IPS-18a (cell line): ENCODE measurements around the gene TRIM7.
"Not testable (repeated sequence)": the region's sequence is repeated elsewhere in the genome, so short reads cannot be mapped to it uniquely, and the experiment has no call there.

Source experiments
- H3K27ac ChIP-seq: one replicate; pipeline ENCODE4 v1.5.1; 2013; ENCODE audit warnings: low read length
- H3K27me3 ChIP-seq: one replicate; pipeline ENCODE4 v1.6.1; 2013; ENCODE audit warnings: mild to moderate bottlenecking, low read length; ENCODE audit not compliant: control insufficient read depth, insufficient read depth
- H3K36me3 ChIP-seq: one replicate; pipeline ENCODE4 v1.6.1; 2013; ENCODE audit warnings: low read depth, low read length; ENCODE audit not compliant: control insufficient read depth
- H3K4me1 ChIP-seq: one replicate; pipeline ENCODE4 v1.6.1; 2013; ENCODE audit warnings: low read depth, low read length; ENCODE audit not compliant: control insufficient read depth
- H3K4me3 ChIP-seq: one replicate; pipeline ENCODE4 v1.5.1; 2013; ENCODE audit warnings: low read length
- H3K9ac ChIP-seq: one replicate; pipeline ENCODE4 v1.6.1; 2013; ENCODE audit warnings: mild to moderate bottlenecking, low read length, moderate library complexity
- H3K9me3 ChIP-seq: one replicate; pipeline ENCODE4 v1.6.1; 2013; ENCODE audit warnings: low read depth, low read length; ENCODE audit not compliant: control insufficient read depth

The TRIM7 gene

GRCh38 chr5:181149355-181149754 is 55.6 kb downstream of the TRIM7 start:
- Histone ChIP-seq H3K9me3 (no peaks in the 10 kb centered on the region), H3K9ac (no peak overlapping the region), H3K27me3 (peaks cover 6% of the 10 kb centered on the region), H3K4me1 (peaks cover 16% of the 10 kb centered on the region), H3K4me3 (no peak overlapping the region), H3K27ac (no peak overlapping the region), H3K36me3 (no peaks in the 10 kb centered on the region)

DNA sequence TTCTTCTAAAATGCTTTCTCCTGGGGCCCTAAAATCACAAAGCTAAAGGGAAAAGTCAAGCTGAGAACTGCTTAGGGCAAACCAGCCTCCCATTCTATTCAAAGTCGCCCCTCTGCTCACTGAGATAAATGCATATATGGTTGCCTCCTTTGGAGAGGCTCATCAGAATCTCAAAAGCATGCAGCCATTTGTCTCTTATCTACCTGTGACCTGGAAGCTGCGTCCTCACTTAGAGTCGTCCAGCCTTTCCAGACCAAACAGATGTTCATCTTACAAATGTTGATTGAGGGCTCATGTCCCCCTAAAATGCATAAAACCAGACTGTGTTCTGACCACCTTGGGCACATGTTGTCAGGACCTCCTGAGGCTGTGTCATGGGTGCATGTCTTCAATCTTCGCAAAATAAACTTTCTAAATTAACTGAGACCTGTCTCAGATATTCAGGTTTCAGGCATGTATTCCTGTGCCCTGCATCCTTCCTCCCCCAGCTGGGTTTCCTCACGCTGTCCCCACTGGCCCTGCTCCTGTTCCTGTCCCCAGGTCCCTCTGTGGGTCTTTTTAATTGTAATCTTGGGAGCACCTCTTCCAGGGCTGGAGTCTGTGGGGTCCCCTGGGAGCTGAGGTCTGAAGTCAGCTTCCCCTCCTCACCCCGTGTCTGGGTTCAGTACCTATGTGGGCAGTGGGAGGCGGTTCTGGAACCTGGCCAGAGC is 57.9 kb downstream of the TRIM7 start, which contains the start of gene OR2V2:
Gene OR2V2 (plus strand): TSS at position 660 of the 710 bp plus-strand sequence. CDS start 7,357 bp downstream, outside the sequence.
- not testable (repeated sequence) for H3K27me3 ChIP-seq, H3K9me3 ChIP-seq, H3K36me3 ChIP-seq, H3K9ac ChIP-seq, H3K27ac ChIP-seq
- H3K4me1 ChIP-seq = peaks cover 16% of the 10 kb centered on the region
- peak within 1 kb of the TSS; percentile 14 for H3K4me3 ChIP-seq

DNA sequence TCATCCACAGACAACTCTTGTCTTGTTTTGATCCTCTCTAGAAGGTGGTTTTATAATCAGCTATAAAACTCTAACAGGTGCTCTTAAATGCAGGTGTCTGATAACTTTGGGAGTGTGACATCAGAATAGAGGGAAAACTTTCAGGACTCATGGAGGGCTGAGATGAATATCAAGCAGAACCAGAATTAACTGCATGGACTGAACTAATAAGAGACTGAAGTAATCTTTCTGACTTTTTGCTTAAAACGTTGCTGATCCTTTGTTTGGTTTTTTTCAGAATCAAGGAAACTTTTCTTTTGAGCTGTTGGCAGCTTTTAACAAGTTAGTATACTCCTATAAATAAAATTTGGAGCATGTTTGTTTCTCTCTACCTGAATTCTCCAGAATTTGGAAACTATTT is 59.9 kb downstream of the TRIM7 start:
- peaks cover 16% of the 10 kb centered on the region for H3K4me1 ChIP-seq
- no peaks in the 10 kb centered on the region for H3K9me3 ChIP-seq
- H3K36me3 ChIP-seq = no peaks in the 10 kb centered on the region
- no peak overlapping the region for H3K27ac ChIP-seq
- no peaks in the 10 kb centered on the region for H3K27me3 ChIP-seq
- no peak overlapping the region for H3K4me3 ChIP-seq
- H3K9ac ChIP-seq = no peak overlapping the region
